Measurements from ENCODE around the gene PHPT1. TPM values are rescaled to one million over a fixed set of nuclear protein-coding genes. Genes with fewer than 3 reads are reported as not detected.
A peak's percentile ranks its signal among the peaks of the same experiment; 100 is the strongest.
"Not testable (repeated sequence)": the region's sequence is repeated elsewhere in the genome, so short reads cannot be mapped to it uniquely, and the experiment has no call there.

Gene PHPT1
- total and polyA plus RNA-seq, 2 experiments from 2014 or later: 86.2 to 437 TPM

- Mint-ChIP-seq H3K4me3 (peak overlapping the region; percentile 80), H3K4me1 (peaks cover 5% of the 10 kb centered on the region), H3K36me3 (ENCODE audit: low read depth) (peaks cover 61% of the 10 kb centered on the region), H3K27me3 (ENCODE audit: insufficient read depth, low read depth, poor library complexity) (peaks cover 20% of the 10 kb centered on the region), H3K27ac (no peak overlapping the region), H3K9me3 (peaks cover 36% of the 10 kb centered on the region)
- Histone ChIP-seq H3K79me2 (replicated peaks; ENCODE audit: insufficient read depth) (peaks cover 21% of the 10 kb centered on the region), H3K27ac (ENCODE audit: low read depth) (no peak overlapping the region), H4K20me1 (replicated peaks; ENCODE audit: insufficient read depth) (peaks cover 20% of the 10 kb centered on the region), H3K9me2 (ENCODE audit: insufficient read depth) (peaks cover 4% of the 10 kb centered on the region; the same call in 1 of the 2 replicates), H3K36me3 (ENCODE audit: insufficient read depth) (peaks cover 13% of the 10 kb centered on the region), H3F3A (replicated peaks; ENCODE audit: low read depth) (0 out of 2 replicates have a peak, but pooled peaks cover 2% of the 10 kb centered on the region), H2AFZ (no peak overlapping the region), H3K4me2 (peak overlapping the region; percentile 79), H3K4me1 (ENCODE audit: insufficient read depth) (peaks cover 3% of the 10 kb centered on the region; the same call in 1 of the 2 replicates), H3K4me3 (peak overlapping the region; percentile 88), H3K27me3 (ENCODE audit: insufficient read depth) (no peaks in the 10 kb centered on the region)
- TF ChIP-seq NANOG (IDR thresholded peaks at IDR 0.05; ENCODE audit: borderline replicate concordance) (no peak), EZH2phosphoT487 (IDR thresholded peaks at IDR 0.05; ENCODE audit: unreplicated experiment) (no peak), REST (IDR thresholded peaks at IDR 0.05; ENCODE audit: unreplicated experiment) (no peak), CREB1 (CRISPR knock-in tag; IDR thresholded peaks at IDR 0.05; ENCODE audit: low read depth) (no peak)
- DNase-seq (ENCODE audit: low spot score): peak; percentile 39
- ATAC-seq: peak; percentile 64
Measured at GRCh38 chr9:136865768-136866103, 16.5 kb downstream of the PHPT1 start.

GRCh38 chr9:136866898-136867421 lies 17.8 kb downstream of the PHPT1 start:
- not testable (repeated sequence) for H2AFZ ChIP-seq; DNase-seq (ENCODE audit: low spot score); H3K27me3 ChIP-seq (ENCODE audit: insufficient read depth); H3F3A ChIP-seq (replicated peaks; ENCODE audit: low read depth); H3K4me1 ChIP-seq (ENCODE audit: insufficient read depth); H3K27ac ChIP-seq (ENCODE audit: low read depth); H3K4me1 Mint-ChIP-seq; ATAC-seq; H3K9me2 ChIP-seq (ENCODE audit: insufficient read depth); H3K27ac Mint-ChIP-seq
- Histone ChIP-seq H3K79me2 (replicated peaks; ENCODE audit: insufficient read depth) (peaks cover 21% of the 10 kb centered on the region), H3K4me2 (peak overlapping the region; percentile 57; the same call in 1 of the 2 replicates), H3K36me3 (ENCODE audit: insufficient read depth) (peaks cover 13% of the 10 kb centered on the region), H4K20me1 (replicated peaks; ENCODE audit: insufficient read depth) (peaks cover 16% of the 10 kb centered on the region), H3K4me3 (peak overlapping the region; percentile 88; the same call in 1 of the 2 replicates)
- peak overlapping the region; percentile 58; the same call in 2 of the 3 replicates for H3K4me3 Mint-ChIP-seq
- peaks cover 61% of the 10 kb centered on the region for H3K36me3 Mint-ChIP-seq (ENCODE audit: low read depth)
- H3K27me3 Mint-ChIP-seq (ENCODE audit: insufficient read depth, low read depth, poor library complexity): peaks cover 20% of the 10 kb centered on the region
- H3K9me3 Mint-ChIP-seq: peaks cover 47% of the 10 kb centered on the region

- peaks cover 20% of the 10 kb centered on the region for H3K27me3 Mint-ChIP-seq (ENCODE audit: insufficient read depth, low read depth, poor library complexity)
- H2AFZ ChIP-seq: no peak overlapping the region
- peaks cover 4% of the 10 kb centered on the region; the same call in 1 of the 2 replicates for H3K9me2 ChIP-seq (ENCODE audit: insufficient read depth)
- ATAC-seq: no peak
- H3K79me2 ChIP-seq (replicated peaks; ENCODE audit: insufficient read depth): peaks cover 21% of the 10 kb centered on the region
- H3K4me2 ChIP-seq: no peak overlapping the region
- H3K9me3 Mint-ChIP-seq: peaks cover 52% of the 10 kb centered on the region
- H3K36me3 Mint-ChIP-seq (ENCODE audit: low read depth): peaks cover 57% of the 10 kb centered on the region
- 0 out of 2 replicates have a peak, but pooled peaks cover 2% of the 10 kb centered on the region for H3F3A ChIP-seq (replicated peaks; ENCODE audit: low read depth)
- H3K27me3 ChIP-seq (ENCODE audit: insufficient read depth): no peaks in the 10 kb centered on the region
- no peak overlapping the region for H3K27ac ChIP-seq (ENCODE audit: low read depth)
- peaks cover 10% of the 10 kb centered on the region for H3K36me3 ChIP-seq (ENCODE audit: insufficient read depth)
- DNase-seq (ENCODE audit: low spot score): no peak
- peaks cover 5% of the 10 kb centered on the region for H3K4me1 Mint-ChIP-seq
- H3K4me3 ChIP-seq: no peak overlapping the region
- peaks cover 3% of the 10 kb centered on the region; the same call in 1 of the 2 replicates for H3K4me1 ChIP-seq (ENCODE audit: insufficient read depth)
- peaks cover 15% of the 10 kb centered on the region for H4K20me1 ChIP-seq (replicated peaks; ENCODE audit: insufficient read depth)
- H3K4me3 Mint-ChIP-seq: peak overlapping the region; percentile 46; the same call in 2 of the 3 replicates
- no peak overlapping the region for H3K27ac Mint-ChIP-seq
- TF ChIP-seq EZH2 (IDR thresholded peaks at IDR 0.05; ENCODE audit: low read depth, unreplicated experiment) (no peak), CREB1 (CRISPR knock-in tag; IDR thresholded peaks at IDR 0.05; ENCODE audit: low read depth) (no peak), POLR2AphosphoS5 (IDR thresholded peaks at IDR 0.05; ENCODE audit: low read depth) (no peak), CTCF (conservative IDR thresholded peaks at IDR 0.05; ENCODE audit: low read depth in 2 of 2) (no peak), REST (IDR thresholded peaks at IDR 0.05; ENCODE audit: unreplicated experiment) (no peak), JUNB (IDR thresholded peaks at IDR 0.05; ENCODE audit: unreplicated experiment) (no peak), ZNF114 (CRISPR knock-in tag; IDR thresholded peaks at IDR 0.05) (no peak)
Measured at GRCh38 chr9:136867480-136867879, 18.3 kb downstream of the PHPT1 start.

All from GM23338 (cell line).